ENCODE results near the gene GAS2L1.

Gene GAS2L1

DNA sequence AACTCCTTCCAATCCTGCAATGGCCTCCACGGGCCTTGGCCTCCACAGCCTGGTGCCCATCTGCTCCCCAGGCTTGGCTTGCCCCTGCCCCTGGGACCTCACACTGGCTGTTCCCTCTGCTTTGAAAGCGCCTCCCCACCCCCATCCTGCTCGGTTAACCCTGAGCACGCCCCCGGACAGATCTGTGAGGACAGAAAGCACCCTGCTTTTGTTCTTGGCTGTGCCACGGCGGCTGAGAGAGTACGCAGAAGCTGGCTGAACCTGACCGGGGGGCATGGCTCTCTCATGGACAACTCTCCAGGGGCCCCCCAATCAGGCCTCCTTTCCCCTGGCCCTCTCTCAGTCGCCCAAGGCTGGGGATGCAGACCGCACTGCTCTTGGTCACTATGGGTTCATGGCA lies 29.2 kb downstream of the GAS2L1 start:
- H3K9ac ChIP-seq: no peak overlapping the region
- no peaks in the 10 kb centered on the region for H3K27me3 ChIP-seq (ENCODE audit: control insufficient read depth, insufficient read depth, low read length)
- no peaks in the 10 kb centered on the region for H3K36me3 ChIP-seq (ENCODE audit: control insufficient read depth, insufficient read depth, low read length)
- no peaks in the 10 kb centered on the region for H3K4me1 ChIP-seq
- TF ChIP-seq, protein P1, sequence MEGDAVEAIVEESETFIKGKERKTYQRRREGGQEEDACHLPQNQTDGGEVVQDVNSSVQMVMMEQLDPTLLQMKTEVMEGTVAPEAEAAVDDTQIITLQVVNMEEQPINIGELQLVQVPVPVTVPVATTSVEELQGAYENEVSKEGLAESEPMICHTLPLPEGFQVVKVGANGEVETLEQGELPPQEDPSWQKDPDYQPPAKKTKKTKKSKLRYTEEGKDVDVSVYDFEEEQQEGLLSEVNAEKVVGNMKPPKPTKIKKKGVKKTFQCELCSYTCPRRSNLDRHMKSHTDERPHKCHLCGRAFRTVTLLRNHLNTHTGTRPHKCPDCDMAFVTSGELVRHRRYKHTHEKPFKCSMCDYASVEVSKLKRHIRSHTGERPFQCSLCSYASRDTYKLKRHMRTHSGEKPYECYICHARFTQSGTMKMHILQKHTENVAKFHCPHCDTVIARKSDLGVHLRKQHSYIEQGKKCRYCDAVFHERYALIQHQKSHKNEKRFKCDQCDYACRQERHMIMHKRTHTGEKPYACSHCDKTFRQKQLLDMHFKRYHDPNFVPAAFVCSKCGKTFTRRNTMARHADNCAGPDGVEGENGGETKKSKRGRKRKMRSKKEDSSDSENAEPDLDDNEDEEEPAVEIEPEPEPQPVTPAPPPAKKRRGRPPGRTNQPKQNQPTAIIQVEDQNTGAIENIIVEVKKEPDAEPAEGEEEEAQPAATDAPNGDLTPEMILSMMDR (IDR thresholded peaks at IDR 0.05): no peak
- H2AFZ ChIP-seq: no peak overlapping the region
- H3K9me3 ChIP-seq (ENCODE audit: control insufficient read depth, low read length): no peaks in the 10 kb centered on the region
- no peak overlapping the region for H3K27ac ChIP-seq
- H3K4me2 ChIP-seq (ENCODE audit: low read length): no peak overlapping the region
- no peak overlapping the region for H3K4me3 ChIP-seq (ENCODE audit: low read depth, low read length)
- H3K79me2 ChIP-seq: no peaks in the 10 kb centered on the region

DNA sequence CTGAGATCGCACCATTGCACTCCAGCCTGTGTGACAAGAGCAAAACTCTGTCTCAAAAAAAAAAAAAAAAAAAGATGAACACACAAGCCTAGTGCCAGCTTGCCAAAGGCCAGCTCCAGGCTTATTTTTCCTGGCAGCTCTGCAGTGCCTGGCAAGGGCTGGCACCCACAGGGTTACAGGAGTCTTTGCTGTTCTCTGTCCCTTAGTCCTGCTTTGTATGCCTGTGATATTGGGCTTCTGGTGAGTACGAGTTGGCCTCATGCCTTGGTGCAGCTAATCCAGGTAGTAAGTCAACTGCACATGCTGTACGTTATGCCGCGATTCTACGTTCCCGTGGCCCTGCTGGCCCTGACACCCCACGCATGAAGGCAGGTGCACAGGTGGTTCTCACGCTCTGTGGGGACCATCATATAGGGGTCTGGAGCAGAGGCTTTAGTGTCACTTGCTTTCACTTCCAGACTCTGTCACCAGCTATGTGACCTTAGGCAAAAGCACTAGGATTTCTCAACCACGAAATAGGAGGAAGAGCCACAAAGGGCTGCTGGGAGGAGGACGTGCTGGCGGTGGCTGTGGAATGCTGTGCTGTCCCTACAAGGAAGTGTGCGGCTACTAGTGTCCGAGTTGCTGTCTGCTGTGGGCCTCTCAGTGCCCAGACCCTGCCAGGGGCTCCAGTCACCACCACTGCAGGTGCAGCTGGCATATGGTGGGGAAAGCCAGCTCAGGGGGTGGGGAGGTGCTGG lies 30.5 kb downstream of the GAS2L1 start:
- no peaks in the 10 kb centered on the region for H3K79me2 ChIP-seq
- H3K9ac ChIP-seq: no peak overlapping the region
- H3K9me3 ChIP-seq (ENCODE audit: control insufficient read depth, low read length): no peaks in the 10 kb centered on the region
- H3K27me3 ChIP-seq (ENCODE audit: control insufficient read depth, insufficient read depth, low read length): no peaks in the 10 kb centered on the region
- H3K4me2 ChIP-seq (ENCODE audit: low read length): no peak overlapping the region
- no peak overlapping the region for H3K4me3 ChIP-seq (ENCODE audit: low read depth, low read length)
- H3K27ac ChIP-seq: no peak overlapping the region
- TF ChIP-seq, protein P1 (IDR thresholded peaks at IDR 0.05): no peak
- H2AFZ ChIP-seq: no peak overlapping the region
- no peaks in the 10 kb centered on the region for H3K4me1 ChIP-seq
- no peaks in the 10 kb centered on the region for H3K36me3 ChIP-seq (ENCODE audit: control insufficient read depth, insufficient read depth, low read length)

GRCh38 chr22:29337631-29338284 lies 31.3 kb downstream of the GAS2L1 start:
- Histone ChIP-seq H3K9ac (no peak overlapping the region), H2AFZ (no peak overlapping the region), H3K4me2 (ENCODE audit: low read length) (no peak overlapping the region), H3K4me1 (no peaks in the 10 kb centered on the region), H3K9me3 (ENCODE audit: control insufficient read depth, low read length) (no peaks in the 10 kb centered on the region), H3K4me3 (ENCODE audit: low read depth, low read length) (no peak overlapping the region), H3K79me2 (no peaks in the 10 kb centered on the region), H3K27me3 (ENCODE audit: control insufficient read depth, insufficient read depth, low read length) (no peaks in the 10 kb centered on the region), H3K27ac (no peak overlapping the region), H3K36me3 (ENCODE audit: control insufficient read depth, insufficient read depth, low read length) (no peaks in the 10 kb centered on the region)
- TF ChIP-seq, protein P1 (IDR thresholded peaks at IDR 0.05): no peak

- Histone ChIP-seq H3K36me3 (ENCODE audit: control insufficient read depth, insufficient read depth, low read length) (no peaks in the 10 kb centered on the region), H3K27me3 (ENCODE audit: control insufficient read depth, insufficient read depth, low read length) (no peaks in the 10 kb centered on the region), H3K4me3 (ENCODE audit: low read depth, low read length) (no peak overlapping the region), H3K4me1 (peaks cover 6% of the 10 kb centered on the region), H3K9me3 (ENCODE audit: control insufficient read depth, low read length) (no peaks in the 10 kb centered on the region), H3K27ac (no peak overlapping the region), H2AFZ (no peak overlapping the region), H3K4me2 (ENCODE audit: low read length) (no peak overlapping the region), H3K9ac (no peak overlapping the region), H3K79me2 (no peaks in the 10 kb centered on the region)
- TF ChIP-seq, protein P1 (IDR thresholded peaks at IDR 0.05): no peak
These were observed 31.9 kb downstream of the GAS2L1 start for GRCh38 chr22:29338398-29338797.
